IMR-90 (cell line): ENCODE data around the gene CROT. TPM values are rescaled to one million over a fixed set of nuclear protein-coding genes. Genes with fewer than 3 reads are reported as not detected.

ENCODE experiments used
- ATAC-seq: fragments of 200-7000 bp; cut with Tn5 transposase; 2 replicates; pipeline ENCODE4 v1.9.1; 2020; ENCODE audit warnings: low read depth, mild to moderate bottlenecking, moderate library complexity
- BruUV-seq: library from RNA; stranded (reverse); fragments of 400-500 nt; replicated peaks from 2 replicates; lab custom pipeline; 2021; lab: Mats Ljungman, UMichigan
- CTCF ChIA-PET: fragments of 300-600 bp; formaldehyde crosslinking; extraction: SDS; loops from one replicate; lab custom pipeline; 2021; ENCODE audit warnings: antibody characterized with exemption; lab: Yijun Ruan, JAX
- POLR2A ChIA-PET: fragments of 300-600 bp; sonication (Branson Sonifier 250); formaldehyde crosslinking; loops from one replicate; lab custom pipeline; 2022; ENCODE audit warnings: antibody characterized with exemption; ENCODE audit not compliant: unreplicated experiment; lab: Charles Lee
- DNase-seq: peaks from one replicate; pipeline ENCODE4 v3.0.0; 2013
- H2AFZ ChIP-seq: replicated peaks from 2 replicates; pipeline ENCODE3; 2013; ENCODE audit warnings: low read length, mild to moderate bottlenecking; ENCODE audit not compliant: poor library complexity
- H2AK5ac ChIP-seq: 2 replicates; pipeline ENCODE4 v1.6.1; 2013; ENCODE audit warnings: low read depth, low read length, inconsistent platforms
- H2AK9ac ChIP-seq: replicated peaks from 2 replicates; pipeline ENCODE3; 2013; ENCODE audit warnings: mild to moderate bottlenecking, low read depth, low read length, moderate library complexity; ENCODE audit not compliant: poor library complexity
- H2BK120ac ChIP-seq: 2 replicates; pipeline ENCODE4 v1.6.1; 2013; ENCODE audit warnings: low read depth, low read length, inconsistent platforms
- H2BK15ac ChIP-seq: 3 replicates; pipeline ENCODE4 v1.6.1; 2013; ENCODE audit warnings: low read depth, low read length, inconsistent platforms
- H2BK20ac ChIP-seq: 2 replicates; pipeline ENCODE4 v1.6.1; 2013; ENCODE audit warnings: low read depth, mild to moderate bottlenecking, inconsistent platforms, low read length, moderate library complexity
- H2BK5ac ChIP-seq: 2 replicates; pipeline ENCODE4 v1.6.1; 2013; ENCODE audit warnings: mild to moderate bottlenecking, low read depth, low read length, inconsistent platforms; ENCODE audit not compliant: poor library complexity, severe bottlenecking
- H3K14ac ChIP-seq: replicated peaks from 2 replicates; pipeline ENCODE4 v1.6.1; 2013; ENCODE audit warnings: low read depth, low read length, inconsistent platforms
- H3K18ac ChIP-seq: 2 replicates; pipeline ENCODE4 v1.6.1; 2013; ENCODE audit warnings: low read depth, low read length, control low read depth
- H3K23ac ChIP-seq: 2 replicates; pipeline ENCODE4 v1.6.1; 2013; ENCODE audit warnings: low read depth, low read length, inconsistent platforms
- H3K27ac ChIP-seq: 2 replicates; pipeline ENCODE4 v1.5.1; 2013; ENCODE audit warnings: mild to moderate bottlenecking, control low read depth, low read length; ENCODE audit not compliant: insufficient read depth
- H3K27me3 ChIP-seq: 2 replicates; pipeline ENCODE4 v1.6.1; 2013; ENCODE audit warnings: low read length; ENCODE audit not compliant: control insufficient read depth, insufficient read depth
- H3K36me3 ChIP-seq: 2 replicates; pipeline ENCODE4 v1.6.1; 2013; ENCODE audit warnings: low read length, mixed read lengths; ENCODE audit not compliant: control insufficient read depth, insufficient read depth
- H3K4ac ChIP-seq: 2 replicates; pipeline ENCODE4 v1.6.1; 2013; ENCODE audit warnings: low read depth, low read length, inconsistent platforms
- H3K4me1 ChIP-seq: 2 replicates; pipeline ENCODE4 v1.6.1; 2013; ENCODE audit warnings: low read length, mixed read lengths; ENCODE audit not compliant: control insufficient read depth, insufficient read depth
- H3K4me2 ChIP-seq: 2 replicates; pipeline ENCODE4 v1.6.1; 2013; ENCODE audit warnings: low read depth, mild to moderate bottlenecking, control low read depth, low read length, moderate library complexity
- H3K4me3 ChIP-seq: 2 replicates; pipeline ENCODE4 v1.5.1; 2013; ENCODE audit warnings: low read depth, mild to moderate bottlenecking, control low read depth, low read length, moderate library complexity; ENCODE audit not compliant: insufficient read depth
- H3K56ac ChIP-seq: 2 replicates; pipeline ENCODE4 v1.6.1; 2013; ENCODE audit warnings: low read length, inconsistent platforms; ENCODE audit not compliant: insufficient read depth; ENCODE audit errors: extremely low read depth
- H3K79me1 ChIP-seq, 2 experiments: 2 replicates each; pipeline ENCODE4 v1.6.1; 2013; ENCODE audit warnings: low read length in 2 of 2, inconsistent platforms in 1 of 2, low read depth in 1 of 2
- H3K9ac ChIP-seq: 2 replicates; pipeline ENCODE4 v1.6.1; 2013; ENCODE audit warnings: low read depth, low read length, control low read depth
- H3K9me1 ChIP-seq: 2 replicates; pipeline ENCODE4 v1.6.1; 2013; ENCODE audit warnings: low read length, inconsistent platforms; ENCODE audit not compliant: insufficient read depth
- H3K9me3 ChIP-seq: 2 replicates; pipeline ENCODE4 v1.6.1; 2013; ENCODE audit warnings: low read length; ENCODE audit not compliant: control insufficient read depth, insufficient read depth
- H4K20me1 ChIP-seq: 2 replicates; pipeline ENCODE4 v1.6.1; 2013; ENCODE audit warnings: low read length, inconsistent platforms; ENCODE audit not compliant: insufficient read depth
- H4K5ac ChIP-seq: 2 replicates; pipeline ENCODE4 v1.6.1; 2013; ENCODE audit warnings: mild to moderate bottlenecking, low read depth, low read length, control low read depth
- H4K8ac ChIP-seq, 2 experiments: 2 replicates each; pipeline ENCODE4 v1.6.1; 2013; ENCODE audit warnings: low read depth in 2 of 2, low read length in 2 of 2, control low read depth in 1 of 2, inconsistent platforms in 1 of 2
- H4K91ac ChIP-seq: 2 replicates; pipeline ENCODE4 v1.6.1; 2013; ENCODE audit warnings: low read depth, low read length, inconsistent platforms; ENCODE audit not compliant: insufficient read depth
- BHLHE40 ChIP-seq: fragments of 150-350 bp; IDR thresholded peaks from 2 replicates; pipeline ENCODE4 v1.6.1; 2016; ENCODE audit warnings: mild to moderate bottlenecking, low read depth, low read length
- CEBPB ChIP-seq: IDR thresholded peaks from 2 replicates; pipeline ENCODE4 v1.6.1; 2012; ENCODE audit warnings: low read depth, low read length, improper control_type of control experiment
- CHD1 ChIP-seq: IDR thresholded peaks from 2 replicates; pipeline ENCODE4 v1.6.1; 2012; ENCODE audit warnings: low read depth, low read length, improper control_type of control experiment
- FOS ChIP-seq: fragments of 150-350 bp; IDR thresholded peaks from 2 replicates; pipeline ENCODE4 v1.6.1; 2016; ENCODE audit warnings: low read depth, low read length
- MAFK ChIP-seq: IDR thresholded peaks from 2 replicates; pipeline ENCODE4 v1.6.1; 2012; ENCODE audit warnings: low read depth, low read length, improper control_type of control experiment
- MAZ ChIP-seq: IDR thresholded peaks from 2 replicates; pipeline ENCODE4 v1.6.1; 2012; ENCODE audit warnings: low read depth, mild to moderate bottlenecking, low read length, improper control_type of control experiment, moderate library complexity, borderline replicate concordance
- MXI1 ChIP-seq: IDR thresholded peaks from 2 replicates; pipeline ENCODE4 v1.6.1; 2012; ENCODE audit warnings: low read depth, mild to moderate bottlenecking, low read length, moderate library complexity, borderline replicate concordance
- NFE2L2 ChIP-seq: fragments of 150-350 bp; IDR thresholded peaks from 2 replicates; pipeline ENCODE4 v1.6.1; 2016; ENCODE audit warnings: low read depth, mild to moderate bottlenecking, low read length
- POLR2A ChIP-seq: IDR thresholded peaks from 2 replicates; pipeline ENCODE4 v1.6.1; 2012; ENCODE audit warnings: mild to moderate bottlenecking, low read depth, low read length
- RAD21 ChIP-seq: IDR thresholded peaks from 2 replicates; pipeline ENCODE4 v1.6.1; 2012; ENCODE audit warnings: low read length, improper control_type of control experiment
- RCOR1 ChIP-seq: IDR thresholded peaks from 2 replicates; pipeline ENCODE4 v1.6.1; 2012; ENCODE audit warnings: mild to moderate bottlenecking, low read length, improper control_type of control experiment; ENCODE audit not compliant: insufficient replicate concordance
- RFX5 ChIP-seq: IDR thresholded peaks from 2 replicates; pipeline ENCODE4 v1.8.0; 2012; ENCODE audit warnings: low read depth, mild to moderate bottlenecking, low read length, moderate library complexity
- SMC3 ChIP-seq: fragments of 150-350 bp; IDR thresholded peaks from 2 replicates; pipeline ENCODE4 v1.6.1; 2016; ENCODE audit warnings: low read depth, mild to moderate bottlenecking, antibody characterized with exemption, low read length, moderate library complexity
- WGBS, 2 experiments: methylation state at CpG; one replicate each; pipeline versions ENCODE4 v1.1.5 to v1.1.7; 2013; ENCODE audit warnings: missing lambda C conversion rate in 2 of 2; ENCODE audit not compliant: insufficient read length in 1 of 2; ENCODE audit errors: extremely low coverage in 2 of 2; 5-methylcytosine and 5-hydroxymethylcytosine counted together
- dilution Hi-C: fragments of 300-500 bp; cut with HindIII; formaldehyde crosslinking; loops from one replicate; pipeline ENCODE4 v1.14.3; 2018; ENCODE audit warnings: low sequenced_read_pairs; ENCODE audit not compliant: unreplicated experiment
- in situ Hi-C: fragments of 300-500 bp; cut with MboI; formaldehyde crosslinking; loops from 3 replicates; pipeline ENCODE4 v1.14.3; 2019; ENCODE audit warnings: low sequenced_read_pairs, inconsistent platforms, mixed read lengths
- intact Hi-C: fragments of 100-400 bp; cut with micrococcal nuclease; formaldehyde crosslinking; loops from 2 replicates; pipeline ENCODE4 v1.10.0; 2022
- polyA plus RNA-seq, 3 experiments: library from polyadenylated mRNA; depleted of rRNA; stranded (reverse); fragments of >200 nt; gene quantifications; 2 replicates each; pipeline ENCODE4 v1.2.3, GENCODE V29; 2012; ENCODE audit warnings: low replicate concordance in 1 of 3
- total RNA-seq: library from RNA; depleted of rRNA; stranded (reverse); fragments of >200 nt; gene quantifications from 2 replicates; pipeline ENCODE4 v1.2.3, GENCODE V29; 2012
- TF ChIP-seq, protein P1 (sequence below): conservative IDR thresholded peaks from 2 replicates; pipeline ENCODE4 v1.5.1; 2012; ENCODE audit warnings: mild to moderate bottlenecking, low read depth, low read length, improper control_type of control experiment
- TF ChIP-seq, protein P2 (sequence below): fragments of 150-350 bp; IDR thresholded peaks from 2 replicates; pipeline ENCODE4 v1.6.1; 2016; ENCODE audit warnings: low read depth, mild to moderate bottlenecking, low read length, moderate library complexity, borderline replicate concordance
- TF ChIP-seq, protein P3 (sequence below): fragments of 150-350 bp; IDR thresholded peaks from 2 replicates; pipeline ENCODE4 v1.6.1; 2017; ENCODE audit warnings: mild to moderate bottlenecking, antibody characterized with exemption, low read length, low read depth

CROT gene
- total and polyA plus RNA-seq, 2 of the 4 experiments (the other 2 are of a cell fraction), result 7.5 to 10.0 TPM

DNA sequence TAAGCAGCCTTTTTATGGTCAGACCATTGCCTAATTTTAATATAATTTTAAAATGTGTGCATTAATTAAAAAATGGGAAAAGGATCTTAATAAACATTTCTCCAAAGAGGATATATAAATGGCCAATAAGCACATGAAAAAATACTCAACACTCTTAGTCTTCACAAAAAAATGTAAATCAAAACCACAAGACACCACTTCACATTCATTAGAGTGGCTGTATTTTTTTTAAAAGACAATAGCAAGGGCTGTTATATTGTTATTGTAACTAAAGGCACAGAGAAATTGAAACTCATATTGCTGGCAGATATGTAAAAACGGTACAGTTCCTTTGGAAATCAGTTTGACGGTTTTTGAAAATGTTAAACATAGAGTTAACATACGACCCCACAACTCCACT, 3.2 kb upstream of the CROT start:
- Histone ChIP-seq H3K27me3 (no peaks in the 10 kb centered on the region), H3K18ac (no peak overlapping the region), H3K9me3 (no peaks in the 10 kb centered on the region), H3K4ac (no peak overlapping the region), H4K5ac (no peak overlapping the region), H2BK20ac (no peak overlapping the region), H3K14ac (no peak overlapping the region), H2BK5ac (peak overlapping the region; percentile 58), H4K91ac (no peak overlapping the region), H2AFZ (no peak overlapping the region), H3K4me3 (no peak overlapping the region), H2BK120ac (no peak overlapping the region), H4K8ac (peak overlapping the region in 1 of 2 experiments; percentile 6; a peak in 1 of 4 replicates), H3K9me1 (peaks cover 9% of the 10 kb centered on the region; the same call in 1 of the 2 replicates), H2BK15ac (no peak overlapping the region), H3K56ac (no peak overlapping the region), H3K4me1 (peaks cover 7% of the 10 kb centered on the region), H4K20me1 (no peaks in the 10 kb centered on the region), H2AK9ac (no peak overlapping the region), H2AK5ac (no peak overlapping the region), H3K9ac (no peak overlapping the region), H3K79me1 (peaks cover 7 to 30% of the 10 kb centered on the region in 2 experiments), H3K36me3 (peaks cover 6% of the 10 kb centered on the region; the same call in 1 of the 2 replicates), H3K23ac (no peak overlapping the region), H3K27ac (no peak overlapping the region), H3K4me2 (peak overlapping the region; percentile 45; the same call in 1 of the 2 replicates)
- DNase-seq, result no peak
- intact Hi-C loops (loop anchor here (10.0 kb wide), 1 partner anchor 187 kb away; the partner anchor contains the start of gene DMTF1), dilution Hi-C loops (no loop called here), in situ Hi-C loops (no loop called here)
- ChIA-PET POLR2A (no interaction called here), CTCF (no interaction called here)
- TF ChIP-seq, protein P1, sequence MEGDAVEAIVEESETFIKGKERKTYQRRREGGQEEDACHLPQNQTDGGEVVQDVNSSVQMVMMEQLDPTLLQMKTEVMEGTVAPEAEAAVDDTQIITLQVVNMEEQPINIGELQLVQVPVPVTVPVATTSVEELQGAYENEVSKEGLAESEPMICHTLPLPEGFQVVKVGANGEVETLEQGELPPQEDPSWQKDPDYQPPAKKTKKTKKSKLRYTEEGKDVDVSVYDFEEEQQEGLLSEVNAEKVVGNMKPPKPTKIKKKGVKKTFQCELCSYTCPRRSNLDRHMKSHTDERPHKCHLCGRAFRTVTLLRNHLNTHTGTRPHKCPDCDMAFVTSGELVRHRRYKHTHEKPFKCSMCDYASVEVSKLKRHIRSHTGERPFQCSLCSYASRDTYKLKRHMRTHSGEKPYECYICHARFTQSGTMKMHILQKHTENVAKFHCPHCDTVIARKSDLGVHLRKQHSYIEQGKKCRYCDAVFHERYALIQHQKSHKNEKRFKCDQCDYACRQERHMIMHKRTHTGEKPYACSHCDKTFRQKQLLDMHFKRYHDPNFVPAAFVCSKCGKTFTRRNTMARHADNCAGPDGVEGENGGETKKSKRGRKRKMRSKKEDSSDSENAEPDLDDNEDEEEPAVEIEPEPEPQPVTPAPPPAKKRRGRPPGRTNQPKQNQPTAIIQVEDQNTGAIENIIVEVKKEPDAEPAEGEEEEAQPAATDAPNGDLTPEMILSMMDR, result no peak
- TF ChIP-seq CHD1, result no peak
- no peak for TF ChIP-seq RAD21
- no peak for TF ChIP-seq RCOR1
- TF ChIP-seq, protein P2, sequence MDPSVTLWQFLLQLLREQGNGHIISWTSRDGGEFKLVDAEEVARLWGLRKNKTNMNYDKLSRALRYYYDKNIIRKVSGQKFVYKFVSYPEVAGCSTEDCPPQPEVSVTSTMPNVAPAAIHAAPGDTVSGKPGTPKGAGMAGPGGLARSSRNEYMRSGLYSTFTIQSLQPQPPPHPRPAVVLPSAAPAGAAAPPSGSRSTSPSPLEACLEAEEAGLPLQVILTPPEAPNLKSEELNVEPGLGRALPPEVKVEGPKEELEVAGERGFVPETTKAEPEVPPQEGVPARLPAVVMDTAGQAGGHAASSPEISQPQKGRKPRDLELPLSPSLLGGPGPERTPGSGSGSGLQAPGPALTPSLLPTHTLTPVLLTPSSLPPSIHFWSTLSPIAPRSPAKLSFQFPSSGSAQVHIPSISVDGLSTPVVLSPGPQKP, result no peak
- no peak for TF ChIP-seq NFE2L2
- no peak for TF ChIP-seq MXI1
- TF ChIP-seq, protein P3, sequence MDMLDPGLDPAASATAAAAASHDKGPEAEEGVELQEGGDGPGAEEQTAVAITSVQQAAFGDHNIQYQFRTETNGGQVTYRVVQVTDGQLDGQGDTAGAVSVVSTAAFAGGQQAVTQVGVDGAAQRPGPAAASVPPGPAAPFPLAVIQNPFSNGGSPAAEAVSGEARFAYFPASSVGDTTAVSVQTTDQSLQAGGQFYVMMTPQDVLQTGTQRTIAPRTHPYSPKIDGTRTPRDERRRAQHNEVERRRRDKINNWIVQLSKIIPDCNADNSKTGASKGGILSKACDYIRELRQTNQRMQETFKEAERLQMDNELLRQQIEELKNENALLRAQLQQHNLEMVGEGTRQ, result no peak
- no peak for TF ChIP-seq MAZ
- no peak for TF ChIP-seq SMC3
- TF ChIP-seq FOS, result no peak
- TF ChIP-seq CEBPB, result no peak
- no peak for TF ChIP-seq RFX5
- TF ChIP-seq POLR2A, result no peak
- TF ChIP-seq BHLHE40, result no peak
- no peak for TF ChIP-seq MAFK
- no peak for ATAC-seq
- BruUV-seq, result no TSS peak
- no CpG with 5 or more reads among the region's 3 CpGs for WGBS, 2 experiments
